Measurements from ENCODE around the gene KCNG4. TPM values are rescaled to one million over a fixed set of nuclear protein-coding genes. Genes with fewer than 3 reads are reported as not detected.
A peak's percentile ranks its signal among the peaks of the same experiment; 100 is the strongest.

Gene KCNG4, protein sequence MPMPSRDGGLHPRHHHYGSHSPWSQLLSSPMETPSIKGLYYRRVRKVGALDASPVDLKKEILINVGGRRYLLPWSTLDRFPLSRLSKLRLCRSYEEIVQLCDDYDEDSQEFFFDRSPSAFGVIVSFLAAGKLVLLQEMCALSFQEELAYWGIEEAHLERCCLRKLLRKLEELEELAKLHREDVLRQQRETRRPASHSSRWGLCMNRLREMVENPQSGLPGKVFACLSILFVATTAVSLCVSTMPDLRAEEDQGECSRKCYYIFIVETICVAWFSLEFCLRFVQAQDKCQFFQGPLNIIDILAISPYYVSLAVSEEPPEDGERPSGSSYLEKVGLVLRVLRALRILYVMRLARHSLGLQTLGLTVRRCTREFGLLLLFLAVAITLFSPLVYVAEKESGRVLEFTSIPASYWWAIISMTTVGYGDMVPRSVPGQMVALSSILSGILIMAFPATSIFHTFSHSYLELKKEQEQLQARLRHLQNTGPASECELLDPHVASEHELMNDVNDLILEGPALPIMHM
- polyA plus RNA-seq (ENCODE audit: insufficient read length), result 0.06 TPM

DNA sequence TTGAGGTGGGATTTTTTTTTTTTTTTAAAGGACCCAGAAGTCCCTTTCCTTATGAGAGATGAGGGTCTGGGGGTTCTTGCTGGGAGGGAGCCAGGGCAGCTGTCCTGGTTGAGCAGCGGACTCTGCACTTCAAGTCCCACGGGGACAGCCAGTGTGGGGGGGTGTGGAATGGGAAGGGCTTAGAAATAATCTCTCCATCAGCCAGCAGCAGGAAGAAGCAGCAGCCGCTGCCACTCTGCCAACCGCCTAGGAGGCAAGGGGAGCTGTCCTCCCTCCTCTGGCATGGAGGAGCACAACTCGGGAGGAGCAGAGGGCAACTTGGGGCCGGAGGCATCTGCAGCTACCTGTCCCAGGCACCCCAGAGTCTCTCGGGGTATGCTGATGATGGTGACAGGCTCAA lies at the start of gene KCNG4:
KCNG4 (minus strand) TSS at position 104 of the 400 bp plus-strand sequence. CDS start 2,527 bp downstream, outside the sequence.
- no peak for DNase-seq

DNA sequence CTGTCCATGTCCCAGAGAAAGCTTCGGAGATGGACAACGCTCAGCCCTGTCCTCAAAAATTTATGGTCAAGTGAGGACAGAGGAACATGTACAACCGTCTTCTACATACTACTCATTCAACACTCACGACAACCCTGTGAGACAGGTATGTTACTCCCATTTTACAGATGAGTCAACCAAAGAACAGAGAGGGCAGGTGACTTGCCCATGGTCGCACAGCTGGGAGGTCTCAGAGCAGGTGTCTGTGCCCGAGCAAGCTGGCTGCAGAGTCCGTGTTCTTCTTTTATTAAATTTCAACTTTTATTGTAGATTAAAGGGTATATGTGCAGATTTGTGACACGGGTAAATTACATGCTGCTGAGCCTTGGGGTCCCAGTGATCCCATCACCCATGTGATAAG lies 49.1 kb upstream of the KCNG4 start:
- DNase-seq, result no peak

- no peak for DNase-seq
Measured at GRCh38 chr16:84286578-84287240, 46.9 kb upstream of the KCNG4 start.

GRCh38 chr16:84284154-84284722 lies 44.4 kb upstream of the KCNG4 start:
- DNase-seq, result peak; percentile 47

DNA sequence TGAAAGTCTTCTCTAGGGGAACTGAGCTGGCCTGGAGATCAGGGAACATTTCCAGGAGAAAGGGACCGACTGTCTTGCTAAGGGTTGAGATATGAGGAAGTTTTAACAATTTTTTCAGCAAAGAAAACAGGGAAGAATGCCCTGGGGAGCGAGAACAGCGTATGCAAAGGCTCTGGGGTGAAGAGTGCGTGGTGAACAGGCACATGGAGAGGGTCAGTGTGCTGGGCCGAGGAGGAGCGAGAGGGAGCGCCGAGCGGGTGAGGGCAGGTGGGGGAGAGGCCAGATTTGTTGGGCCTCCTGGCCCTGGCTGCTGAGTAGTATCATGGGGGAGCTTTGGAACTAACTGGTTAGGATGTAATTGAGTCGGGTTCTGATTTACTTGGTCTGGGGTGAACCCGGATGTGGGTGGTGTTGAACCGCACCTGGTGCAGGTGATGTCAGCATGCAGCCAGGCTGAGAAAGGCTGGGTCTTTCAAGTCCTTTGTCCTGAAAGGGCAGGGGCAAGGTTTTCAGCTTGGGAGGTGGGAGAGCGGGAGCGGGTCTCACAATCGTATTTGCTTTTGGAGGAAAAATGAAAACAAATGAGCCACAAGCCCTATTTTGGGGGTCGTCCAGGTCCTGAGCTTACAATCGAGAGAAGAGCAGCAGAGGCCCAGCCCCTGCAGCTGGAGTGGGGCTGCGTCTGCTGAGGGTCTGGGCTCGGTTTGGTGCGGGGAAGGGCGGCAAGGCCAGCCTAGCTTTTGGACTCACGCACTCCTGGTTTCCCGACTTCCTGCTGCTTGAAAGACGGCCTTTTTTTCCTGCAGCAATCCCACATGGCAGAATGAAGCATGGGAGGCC lies 43.7 kb upstream of the KCNG4 start:
- DNase-seq, result no peak

DNA sequence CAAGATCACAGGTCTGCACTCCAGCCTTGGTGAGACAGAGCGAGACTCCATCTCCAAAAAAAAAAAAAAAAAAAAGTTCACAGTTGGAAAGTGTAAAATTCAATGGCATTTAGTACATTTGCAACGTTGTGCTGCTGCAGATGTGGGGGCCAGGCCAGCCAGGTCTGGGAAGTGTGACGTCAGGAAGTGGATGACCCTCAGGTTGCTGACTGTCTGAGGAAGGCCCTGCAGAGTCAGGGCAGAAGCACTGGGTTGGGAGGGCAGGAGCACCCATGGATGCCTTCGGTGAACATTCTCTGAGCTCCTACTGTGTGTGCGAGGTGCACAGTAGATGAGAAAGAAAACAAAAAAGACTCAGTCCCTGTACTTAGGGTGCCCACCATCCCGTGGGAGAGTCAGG lies 42.7 kb upstream of the KCNG4 start:
- DNase-seq, result no peak

GRCh38 chr16:84281074-84281473 lies 41.3 kb upstream of the KCNG4 start:
- no peak for DNase-seq

GRCh38 chr16:84279881-84280280 lies 40.1 kb upstream of the KCNG4 start:
- no peak for DNase-seq

DNA sequence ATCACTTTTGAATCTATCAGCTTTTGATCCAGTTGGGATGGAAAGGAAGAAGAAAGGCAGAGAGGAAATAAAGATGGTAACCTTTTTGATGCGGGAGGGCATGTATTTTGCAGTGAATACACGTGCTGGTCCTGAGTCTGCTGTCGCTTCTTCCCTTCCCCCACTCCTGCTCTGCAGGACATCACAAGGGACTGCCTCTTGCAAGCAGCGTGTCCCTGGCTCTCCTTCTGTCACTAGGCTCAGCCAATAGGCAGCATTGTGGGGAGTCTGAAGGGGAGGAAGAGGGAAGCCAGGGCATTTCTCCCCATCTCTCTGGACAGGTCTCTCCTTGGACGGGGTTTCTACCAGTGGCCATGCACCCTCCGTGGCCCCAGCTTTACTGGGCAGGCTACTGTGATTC lies 39.2 kb upstream of the KCNG4 start:
- DNase-seq, result no peak

DNA sequence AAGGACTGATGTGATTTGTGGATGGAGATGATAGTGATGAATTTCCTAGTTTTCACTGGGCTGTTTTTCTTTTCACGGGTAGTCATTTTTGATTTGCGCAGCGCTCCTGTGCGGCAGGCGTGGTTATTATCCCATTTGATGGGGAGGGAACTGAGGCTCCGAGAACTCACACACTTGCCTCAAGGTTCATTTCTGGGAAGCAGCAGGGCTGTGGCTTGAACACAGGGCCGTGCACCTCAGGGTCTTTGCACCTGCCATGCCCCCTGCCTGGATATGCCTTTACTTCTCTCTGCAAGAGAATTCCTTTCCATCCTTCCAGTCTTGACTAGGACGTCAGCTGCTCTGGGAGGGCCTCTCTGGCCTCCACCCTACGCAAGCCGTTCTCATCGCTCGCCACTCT lies 38.5 kb upstream of the KCNG4 start:
- no peak for DNase-seq

DNA sequence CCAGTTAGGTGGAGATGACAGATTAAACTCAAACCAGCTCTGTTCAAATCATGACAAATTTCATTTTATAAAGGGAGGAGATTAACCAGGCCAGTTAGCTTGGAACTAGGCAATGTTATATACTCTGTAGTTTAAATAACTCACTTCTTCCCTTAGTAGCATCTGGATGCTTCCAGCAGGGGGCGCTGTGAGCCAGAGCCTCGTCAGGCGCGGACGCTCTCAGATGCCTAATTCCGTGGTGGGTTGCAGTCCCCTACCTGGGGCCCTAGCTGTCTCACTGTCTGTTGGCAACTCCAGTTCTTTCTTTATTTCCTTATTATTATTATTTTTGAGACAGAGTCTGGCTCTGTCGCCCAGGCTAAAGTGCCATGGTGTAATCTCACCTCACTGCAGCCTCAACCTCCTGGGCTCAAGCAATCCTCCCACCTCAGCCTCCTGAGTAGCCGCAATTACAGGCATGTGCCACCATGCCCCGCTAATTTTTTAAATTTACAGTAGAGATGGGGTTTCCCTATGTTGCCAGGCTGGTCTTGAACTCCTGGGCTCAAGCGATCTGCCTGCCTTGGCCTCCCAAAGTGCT lies 37.5 kb upstream of the KCNG4 start:
- DNase-seq, result peak; percentile 51

GRCh38 chr16:84275585-84276151 lies 35.9 kb upstream of the KCNG4 start:
- no peak for DNase-seq

- no peak for DNase-seq
Measured at GRCh38 chr16:84274515-84274914, 34.7 kb upstream of the KCNG4 start.

DNA sequence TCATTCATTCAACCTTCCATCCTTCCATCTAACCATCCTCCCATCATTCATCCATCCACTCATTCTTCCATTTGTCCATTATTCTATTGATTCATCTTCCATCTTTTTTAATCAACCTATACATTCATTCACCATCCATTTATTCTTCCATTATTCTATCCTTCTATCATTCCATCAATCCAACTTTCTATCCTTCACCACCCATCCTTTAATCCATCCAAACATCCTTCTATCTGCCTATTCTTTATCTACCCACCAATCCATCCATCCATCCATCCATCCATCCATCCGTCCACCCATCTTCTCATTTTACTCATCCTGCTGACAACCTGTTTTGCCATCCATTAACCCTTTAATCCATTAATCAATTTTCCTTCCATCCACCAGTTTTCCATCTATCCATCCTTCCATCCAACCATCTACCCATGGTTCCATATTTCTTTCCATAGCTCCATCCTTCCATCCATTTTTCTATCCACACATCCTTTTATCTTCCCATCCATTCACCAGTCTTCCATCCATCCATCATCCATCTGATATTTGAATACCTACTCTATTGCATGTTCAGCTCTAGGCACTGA lies 33.0 kb upstream of the KCNG4 start:
- no peak for DNase-seq

DNA sequence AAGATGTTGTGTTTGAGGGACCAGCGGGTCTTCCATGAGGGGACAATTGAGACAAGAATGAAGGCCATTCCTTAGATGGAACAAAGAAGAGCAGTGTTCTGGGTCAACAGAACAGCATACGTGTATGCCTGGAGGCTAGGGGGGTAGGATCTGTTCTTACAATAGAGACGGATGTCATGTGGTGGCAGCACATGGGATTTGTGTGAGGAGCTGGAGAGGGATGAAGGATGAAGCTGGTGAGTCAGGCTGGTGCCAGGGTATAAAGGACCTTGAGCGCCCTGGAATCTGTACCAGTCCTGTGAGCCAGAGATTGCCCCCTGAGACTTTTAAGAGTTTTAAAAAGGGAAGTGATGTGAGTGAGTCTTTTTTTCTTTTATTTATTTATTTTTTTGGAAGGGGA lies 32.1 kb upstream of the KCNG4 start:
- no peak for DNase-seq

DNA sequence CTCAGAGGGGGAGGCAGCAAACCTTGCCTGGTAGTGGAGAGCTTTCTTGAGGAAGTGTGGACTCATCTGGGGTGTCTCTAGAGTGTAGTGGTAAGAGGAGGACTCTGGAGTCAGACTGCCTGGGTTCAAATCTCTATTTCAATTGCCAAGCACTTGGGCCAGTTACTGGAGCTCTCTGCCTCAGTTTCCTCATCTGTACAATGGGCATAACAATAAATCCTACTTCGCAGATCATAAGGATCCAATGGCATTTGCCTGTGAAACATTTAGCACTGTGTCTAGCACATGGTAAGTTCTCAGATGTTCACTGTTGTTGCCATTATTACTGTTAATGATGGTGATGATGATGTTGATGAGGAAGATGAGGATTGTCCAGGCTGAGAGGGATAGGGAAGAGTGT lies 31.2 kb upstream of the KCNG4 start:
- no peak for DNase-seq

DNA sequence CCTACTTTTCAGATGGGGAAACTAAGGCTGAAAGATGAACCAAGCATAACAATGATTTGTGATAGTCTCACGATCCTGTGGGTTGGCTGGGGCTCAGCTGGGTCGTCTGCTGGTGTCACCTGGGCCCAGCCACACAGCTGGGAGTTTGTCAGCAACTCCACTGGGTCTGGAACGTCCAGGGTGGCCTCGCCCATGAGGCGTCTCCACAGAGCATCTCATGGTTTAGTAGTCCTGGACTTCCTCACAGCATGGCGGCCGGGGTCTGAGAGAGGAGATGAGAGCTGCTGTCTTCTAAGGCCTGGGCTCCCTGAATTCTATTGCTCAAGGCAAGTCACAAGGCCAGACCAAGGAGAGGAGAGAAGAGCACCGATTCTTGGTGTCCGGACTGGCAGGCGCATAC lies 30.7 kb upstream of the KCNG4 start:
- no peak for DNase-seq

DNA sequence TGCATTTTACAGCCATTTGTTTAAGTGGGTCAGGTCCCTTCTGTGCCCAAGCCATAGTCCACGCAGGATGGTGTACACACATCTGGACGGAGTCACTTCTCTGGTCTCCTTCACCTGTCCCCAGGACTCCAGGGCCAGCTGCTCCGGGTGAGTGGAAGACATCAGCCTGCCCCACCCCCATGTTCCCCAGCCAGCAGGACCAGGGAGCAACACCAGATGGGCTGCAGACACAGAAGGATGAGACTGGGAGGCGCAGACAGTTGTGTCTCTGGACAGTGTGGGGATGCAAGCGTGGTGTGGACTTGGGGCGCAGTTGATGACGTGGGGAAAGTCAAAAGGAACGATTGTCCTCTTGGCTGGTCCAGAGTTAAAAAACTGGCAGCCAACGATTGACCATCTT lies 30.3 kb upstream of the KCNG4 start:
- no peak for DNase-seq

DNA sequence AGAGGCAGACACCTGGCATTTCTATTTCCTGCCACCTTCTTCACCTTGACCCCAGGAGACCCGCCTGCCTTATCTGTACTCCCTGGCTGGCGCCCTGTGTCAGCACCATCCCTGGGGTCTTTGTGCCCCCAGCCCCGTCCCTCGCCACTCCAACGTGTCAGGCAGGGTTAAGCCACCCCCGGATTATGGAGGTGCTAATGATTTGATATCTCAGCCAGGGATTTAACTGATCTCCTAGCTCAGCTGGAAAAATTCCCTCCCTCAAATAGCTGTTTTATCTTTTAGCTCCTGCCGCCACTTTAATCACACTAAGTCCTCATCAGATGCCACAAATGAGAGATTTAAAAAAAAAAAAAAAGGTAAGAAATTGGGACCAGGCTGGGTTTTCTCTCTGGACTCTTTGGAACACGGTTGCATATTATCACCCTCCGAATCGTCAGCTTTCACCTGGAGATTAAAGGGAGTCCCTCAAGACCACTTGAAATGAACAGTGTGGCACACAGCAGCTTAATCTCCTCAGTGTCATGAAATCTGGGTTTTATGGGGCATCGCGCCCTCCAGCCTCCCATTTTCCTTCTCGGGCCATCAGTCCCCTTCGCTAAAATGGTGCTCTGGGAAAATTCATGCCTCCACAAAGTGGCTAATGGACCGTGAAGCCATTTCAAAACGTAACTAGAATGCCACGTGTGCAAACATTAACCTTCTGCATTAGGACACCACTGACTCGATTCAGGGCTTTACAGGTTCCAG lies 28.7 kb upstream of the KCNG4 start:
- no peak for DNase-seq

GRCh38 chr16:84267380-84267779 lies 27.6 kb upstream of the KCNG4 start:
- DNase-seq, result no peak

DNA sequence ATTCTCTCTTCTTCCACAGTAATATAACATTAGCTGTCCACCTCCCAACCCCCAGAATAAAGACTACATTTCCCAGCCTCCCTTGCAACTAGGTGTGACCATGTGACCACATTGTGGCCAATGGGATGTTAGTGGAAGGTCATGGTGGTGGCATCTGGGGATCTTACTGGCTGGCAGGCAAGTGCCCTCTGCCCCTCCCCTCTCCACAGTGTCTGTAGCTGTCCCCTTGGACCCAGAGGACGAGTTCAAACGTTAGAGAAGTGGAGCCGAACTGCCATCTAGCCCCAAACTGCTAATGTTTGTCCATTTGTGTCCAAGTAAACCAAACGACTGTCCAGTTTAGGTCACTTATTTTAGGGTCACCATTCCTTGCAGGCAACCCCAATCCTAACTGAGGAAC lies 26.6 kb upstream of the KCNG4 start:
- DNase-seq, result no peak

Measured in hindlimb muscle (tissue), 1 donor.